ENCODE measurements around the gene NCOA3. TPM values are rescaled to one million over a fixed set of nuclear protein-coding genes. Genes with fewer than 3 reads are reported as not detected.
"Not testable (repeated sequence)": the region's sequence is repeated elsewhere in the genome, so short reads cannot be mapped to it uniquely, and the experiment has no call there.

The NCOA3 gene
- total RNA-seq, 2 experiments from 2014 or later = 76.4 to 83.4 TPM

DNA sequence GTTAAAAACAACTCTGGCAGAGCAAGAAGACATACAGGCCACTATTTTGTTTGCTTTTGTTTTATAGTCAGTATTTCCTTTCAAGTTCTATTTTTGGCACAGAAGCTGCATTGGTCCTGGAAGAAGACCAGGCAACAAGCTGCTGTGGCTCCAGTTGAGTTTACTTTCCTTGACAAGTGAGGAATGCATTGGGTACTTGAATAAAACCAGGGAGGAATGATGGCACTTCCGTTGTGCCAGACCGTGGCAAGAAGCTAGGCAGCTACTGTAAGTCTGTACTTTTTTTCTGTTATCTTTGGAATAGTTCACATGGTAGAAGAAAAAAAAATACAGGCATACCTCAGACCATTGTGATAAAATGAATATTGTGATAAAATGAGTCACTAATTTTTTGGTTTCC lies 66.3 kb downstream of the NCOA3 start:
- Mint-ChIP-seq H3K4me1 (peaks cover 60% of the 10 kb centered on the region), H3K36me3 (ENCODE audit: low read depth) (peaks cover 49% of the 10 kb centered on the region), H3K9me3 (ENCODE audit: low read depth) (peaks cover 3% of the 10 kb centered on the region), H3K4me3 (no peak overlapping the region), H3K27me3 (no peaks in the 10 kb centered on the region), H3K27ac (peak overlapping the region; percentile 88)
- CTCF ChIA-PET = interaction anchor here (1.5 to 1.6 kb wide), 2 partner anchors 17 to 53 kb away, joined by 6 read pairs; no protein-coding TSS in a partner anchor
- DNase-seq = no peak
- POLR2A ChIA-PET = no interaction called here
- ATAC-seq = no peak
- intact Hi-C loops (cut with DNase I, micrococcal nuclease) = no loop called here

DNA sequence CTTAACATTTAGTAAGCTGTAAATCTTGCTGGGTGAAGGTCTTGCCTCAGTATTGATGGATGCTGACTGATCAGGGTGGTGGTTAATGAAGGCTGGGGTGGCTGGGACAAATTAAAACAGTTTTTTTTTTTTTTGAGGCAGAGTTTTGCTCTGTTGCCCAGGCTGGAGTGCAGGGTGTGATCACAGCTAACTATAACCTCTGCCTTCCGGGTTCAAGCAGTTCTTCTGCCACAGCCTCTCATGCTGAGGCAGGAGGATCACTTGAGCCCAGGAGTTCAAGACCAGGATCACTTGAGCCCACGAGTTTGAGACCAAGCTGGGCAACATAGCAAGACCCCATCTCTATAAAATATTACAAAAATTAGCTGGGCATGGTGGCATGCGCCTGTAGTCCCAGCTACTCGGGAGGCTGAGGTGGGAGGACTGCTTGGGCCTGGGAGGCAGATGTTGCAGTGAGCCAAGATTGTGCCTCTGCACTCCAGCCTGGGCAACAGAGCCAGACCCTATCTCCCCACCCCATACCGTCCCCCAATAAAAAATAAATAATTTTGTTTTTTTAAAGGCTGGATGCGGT lies 67.2 kb downstream of the NCOA3 start:
- Mint-ChIP-seq H3K9me3 (ENCODE audit: low read depth) (peaks cover 3% of the 10 kb centered on the region), H3K4me3 (no peak overlapping the region), H3K27ac (peak overlapping the region; percentile 70), H3K36me3 (ENCODE audit: low read depth) (peaks cover 51% of the 10 kb centered on the region), H3K4me1 (peaks cover 63% of the 10 kb centered on the region), H3K27me3 (no peaks in the 10 kb centered on the region)
- ChIA-PET CTCF (interaction anchor here (0.6 to 1.6 kb wide), 3 partner anchors 36 to 1051 kb away, joined by 3 to 6 read pairs (median 5); no protein-coding TSS in a partner anchor), POLR2A (interaction anchor here (0.6 kb wide), 1 partner anchor 347 kb away, joined by 3 read pairs; no protein-coding TSS in a partner anchor)
- intact Hi-C loops (cut with DNase I, micrococcal nuclease) = no loop called here
- DNase-seq (no peak), ATAC-seq (no peak)

DNA sequence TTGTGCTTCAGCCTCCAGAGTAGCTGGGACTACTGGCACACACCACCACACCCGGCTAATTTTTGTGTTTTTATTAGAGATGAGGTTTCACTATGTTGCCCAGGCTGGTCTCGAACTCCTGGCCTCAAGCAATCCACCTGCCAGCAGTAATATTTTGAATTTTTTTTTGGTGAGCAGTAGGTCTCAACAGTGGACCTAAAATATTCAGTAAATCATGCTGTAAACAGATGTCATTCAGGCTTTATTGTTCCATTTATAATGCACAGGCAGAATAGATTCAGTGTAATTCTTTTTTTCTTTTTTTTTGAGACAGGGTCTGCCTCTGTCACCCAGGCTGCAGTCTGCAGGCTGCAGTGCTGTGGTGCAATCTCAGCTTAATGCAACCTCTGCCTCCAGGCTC lies 69.7 kb downstream of the NCOA3 start:
- ChIA-PET POLR2A (interaction anchor here (0.6 kb wide), 1 partner anchor 25 kb away, joined by 3 read pairs; no protein-coding TSS in a partner anchor), CTCF (interaction anchor here (0.7 to 1.3 kb wide), 2 partner anchors 41 to 68 kb away, joined by 3 read pairs; no protein-coding TSS in a partner anchor)
- Mint-ChIP-seq H3K36me3 (ENCODE audit: low read depth) (peaks cover 45% of the 10 kb centered on the region), H3K4me3 (no peak overlapping the region), H3K27me3 (no peaks in the 10 kb centered on the region), H3K4me1 (peaks cover 62% of the 10 kb centered on the region), H3K27ac (no peak overlapping the region), H3K9me3 (ENCODE audit: low read depth) (peaks cover 3% of the 10 kb centered on the region)
- ATAC-seq (no peak), DNase-seq (no peak)
- intact Hi-C loops (cut with DNase I, micrococcal nuclease) = no loop called here

DNA sequence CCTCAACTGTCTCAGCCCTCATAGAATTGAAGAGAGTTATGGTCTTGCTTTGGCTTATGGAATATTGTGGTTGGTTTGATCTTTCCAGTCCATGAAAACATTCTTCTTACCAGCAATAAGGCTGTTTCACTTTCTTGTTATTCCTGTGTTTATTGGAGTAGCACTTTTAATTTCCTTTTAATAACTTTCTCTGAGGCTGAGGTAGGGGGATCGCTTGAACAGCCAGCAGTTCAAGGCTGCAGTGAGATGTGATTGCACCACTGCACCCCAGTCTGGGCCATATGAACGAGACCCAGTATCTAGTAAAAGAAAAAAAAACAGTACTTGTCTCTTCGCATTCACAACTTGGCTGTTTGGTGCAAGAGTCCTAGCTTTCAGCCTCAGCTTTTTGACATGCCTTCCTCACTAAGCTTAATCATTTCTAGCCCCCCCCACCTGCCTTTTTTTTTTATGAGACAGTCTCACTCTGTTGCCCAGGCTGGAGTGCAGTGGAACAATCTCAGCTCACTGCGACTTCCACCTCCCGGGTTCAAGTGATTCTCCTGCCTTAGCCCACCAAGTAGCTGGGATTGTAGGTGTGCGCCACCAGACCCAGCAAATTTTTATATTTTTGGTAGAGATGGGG lies 70.5 kb downstream of the NCOA3 start:
- ATAC-seq (no peak), DNase-seq (no peak)
- Mint-ChIP-seq H3K9me3 (ENCODE audit: low read depth) (peaks cover 3% of the 10 kb centered on the region), H3K4me1 (peaks cover 65% of the 10 kb centered on the region), H3K36me3 (ENCODE audit: low read depth) (peaks cover 45% of the 10 kb centered on the region), H3K27me3 (no peaks in the 10 kb centered on the region), H3K4me3 (no peak overlapping the region), H3K27ac (peak overlapping the region; percentile 2)
- ChIA-PET POLR2A (interaction anchor here (0.6 kb wide), 1 partner anchor 24 kb away, joined by 3 read pairs; no protein-coding TSS in a partner anchor), CTCF (interaction anchor here (0.9 to 1.3 kb wide), 4 partner anchors 10 to 40 kb away, joined by 3 to 4 read pairs (median 3); no protein-coding TSS in a partner anchor)
- intact Hi-C loops (cut with DNase I, micrococcal nuclease) = no loop called here

DNA sequence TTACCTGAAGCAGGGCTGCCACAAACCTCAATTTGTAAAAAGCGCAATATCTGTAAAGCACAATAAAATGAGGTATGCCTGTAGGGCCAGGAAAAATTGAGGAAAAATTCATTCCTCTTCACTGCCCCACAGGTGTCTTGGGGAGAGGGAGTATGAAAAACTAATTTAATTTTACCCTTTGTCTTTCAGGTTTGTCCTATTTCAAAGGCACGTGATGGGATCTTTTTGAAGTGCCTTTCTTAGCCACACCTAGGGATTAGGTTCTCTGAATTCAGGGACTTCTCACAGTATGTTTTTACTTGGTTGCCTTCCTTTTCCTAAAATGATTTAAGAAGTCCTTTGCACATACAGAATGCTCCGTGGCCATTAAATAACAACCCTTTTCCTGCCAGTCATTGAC lies 71.9 kb downstream of the NCOA3 start:
- Mint-ChIP-seq H3K4me3 (no peak overlapping the region), H3K4me1 (peaks cover 61% of the 10 kb centered on the region), H3K27me3 (no peaks in the 10 kb centered on the region), H3K36me3 (ENCODE audit: low read depth) (peaks cover 38% of the 10 kb centered on the region), H3K27ac (peak overlapping the region; percentile 11), H3K9me3 (ENCODE audit: low read depth) (peaks cover 3% of the 10 kb centered on the region)
- intact Hi-C loops (cut with DNase I, micrococcal nuclease) = no loop called here
- CTCF ChIA-PET = interaction anchor here (0.7 to 1.3 kb wide), 2 partner anchors 17 to 32 kb away, joined by 3 to 4 read pairs; no protein-coding TSS in a partner anchor
- ATAC-seq (no peak), DNase-seq (no peak)
- POLR2A ChIA-PET = no interaction called here

DNA sequence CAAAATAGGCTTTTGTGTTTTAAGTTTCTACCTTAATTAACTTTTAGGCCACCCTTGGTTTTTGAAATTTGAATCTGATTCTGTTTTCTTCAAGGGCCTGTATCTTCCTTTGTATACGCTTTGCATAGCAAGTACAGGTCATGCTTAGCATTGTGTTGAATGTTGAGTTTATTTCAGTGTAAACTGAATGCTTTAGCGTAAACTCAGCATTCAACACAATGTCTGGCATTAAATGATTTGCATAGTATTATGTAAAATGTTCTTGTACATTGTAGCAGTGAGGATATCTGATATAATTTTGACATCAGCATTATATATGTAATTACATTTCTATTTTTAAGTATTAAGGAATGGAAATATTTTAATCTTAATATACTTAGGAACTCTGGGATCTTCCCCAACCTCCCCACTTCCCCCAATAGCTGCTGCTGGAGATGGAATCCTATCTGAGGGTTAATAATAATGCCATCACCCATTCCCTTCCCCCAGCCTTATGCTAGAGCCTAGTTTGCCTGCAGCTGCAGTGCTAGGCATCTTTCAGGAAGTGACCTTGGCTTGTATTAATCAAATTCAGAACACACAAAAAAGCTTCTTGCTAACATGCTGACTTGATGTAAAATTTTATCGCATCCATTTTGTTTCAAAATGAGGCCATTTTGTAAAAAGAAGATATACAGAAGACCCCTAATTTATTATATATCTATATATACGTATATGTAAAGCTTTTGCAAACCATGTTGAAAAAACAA lies 73.1 kb downstream of the NCOA3 start:
- intact Hi-C loops (cut with DNase I, micrococcal nuclease) = no loop called here

DNA sequence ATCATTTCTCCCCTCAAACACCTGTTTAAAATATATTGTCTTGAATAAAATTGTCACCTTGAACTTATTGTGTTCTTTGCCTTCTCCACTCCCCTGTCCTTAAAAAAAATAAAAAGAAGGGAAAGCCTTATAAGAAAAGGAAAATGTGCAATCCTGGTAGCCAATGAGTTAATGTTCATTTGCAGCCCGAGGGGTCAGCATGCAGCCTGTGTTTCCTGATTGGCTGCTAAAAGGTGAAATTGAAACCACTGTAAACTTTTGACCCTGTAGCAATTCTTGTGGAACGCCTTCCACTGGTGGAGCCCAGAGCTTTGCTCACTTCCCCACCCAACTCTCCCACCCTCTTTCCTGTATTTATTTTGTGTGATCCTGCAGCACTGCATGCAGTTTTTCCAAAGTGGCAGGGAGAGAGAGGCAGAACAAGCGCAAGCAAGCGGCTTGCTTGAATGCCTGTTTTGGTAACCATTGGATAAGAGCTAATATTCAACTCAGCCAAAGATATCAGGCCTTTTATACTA lies 74.9 kb downstream of the NCOA3 start:
- no peaks in the 10 kb centered on the region for H3K9me3 Mint-ChIP-seq (ENCODE audit: low read depth)
- POLR2A ChIA-PET = no interaction called here
- peak overlapping the region; percentile 49 for H3K27ac Mint-ChIP-seq
- no peak for ATAC-seq
- CTCF ChIA-PET = interaction anchor here (1.0 to 1.4 kb wide), 5 partner anchors 9 to 303 kb away, joined by 3 to 5 read pairs (median 4); no protein-coding TSS in a partner anchor
- DNase-seq = no peak
- H3K27me3 Mint-ChIP-seq = no peaks in the 10 kb centered on the region
- H3K36me3 Mint-ChIP-seq (ENCODE audit: low read depth) = peaks cover 25% of the 10 kb centered on the region
- intact Hi-C loops (cut with DNase I, micrococcal nuclease) = no loop called here
- H3K4me1 Mint-ChIP-seq = peaks cover 77% of the 10 kb centered on the region
- H3K4me3 Mint-ChIP-seq = no peak overlapping the region

More for the DNA sequence above, 73.1 kb downstream of the NCOA3 start:
- ATAC-seq = peak; percentile 33
- Mint-ChIP-seq H3K4me1 (peaks cover 71% of the 10 kb centered on the region), H3K27ac (no peak overlapping the region), H3K4me3 (no peak overlapping the region), H3K36me3 (ENCODE audit: low read depth) (peaks cover 40% of the 10 kb centered on the region), H3K27me3 (no peaks in the 10 kb centered on the region), H3K9me3 (ENCODE audit: low read depth) (peaks cover 3% of the 10 kb centered on the region)
- no peak for DNase-seq
- POLR2A ChIA-PET = interaction anchor here (0.9 kb wide), 1 partner anchor 39 kb away, joined by 3 read pairs; no protein-coding TSS in a partner anchor
- CTCF ChIA-PET = interaction anchor here (0.6 to 1.3 kb wide), 2 partner anchors 9 to 706 kb away, joined by 3 to 5 read pairs; no protein-coding TSS in a partner anchor

DNA sequence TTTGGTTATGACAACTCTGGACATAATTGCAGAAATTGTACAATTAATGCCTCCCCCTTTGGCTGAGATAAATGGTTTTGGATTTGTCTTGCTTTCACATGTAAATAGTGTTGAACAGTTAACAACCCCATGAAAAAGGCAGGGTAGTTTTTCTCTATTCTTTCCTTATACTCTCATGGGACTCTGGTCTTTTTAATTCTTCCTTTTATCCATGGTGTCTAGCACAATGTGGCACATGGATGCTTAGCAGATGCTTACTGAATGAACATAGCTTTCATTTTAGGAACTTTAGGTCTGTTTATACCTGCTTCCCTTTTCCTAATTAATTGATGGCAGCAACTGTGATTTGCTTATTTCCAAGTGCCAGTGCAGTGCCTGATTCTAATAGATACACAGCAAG lies 75.6 kb downstream of the NCOA3 start:
- ATAC-seq (no peak), DNase-seq (no peak)
- Mint-ChIP-seq H3K4me3 (no peak overlapping the region), H3K9me3 (ENCODE audit: low read depth) (no peaks in the 10 kb centered on the region), H3K36me3 (ENCODE audit: low read depth) (peaks cover 23% of the 10 kb centered on the region), H3K27me3 (no peaks in the 10 kb centered on the region), H3K27ac (peak overlapping the region; percentile 49), H3K4me1 (peaks cover 71% of the 10 kb centered on the region)
- intact Hi-C loops (cut with DNase I, micrococcal nuclease) = no loop called here
- ChIA-PET POLR2A (no interaction called here), CTCF (interaction anchor here (1.0 to 1.6 kb wide), 6 partner anchors 8 to 304 kb away, joined by 3 to 5 read pairs (median 4); no protein-coding TSS in a partner anchor)

DNA sequence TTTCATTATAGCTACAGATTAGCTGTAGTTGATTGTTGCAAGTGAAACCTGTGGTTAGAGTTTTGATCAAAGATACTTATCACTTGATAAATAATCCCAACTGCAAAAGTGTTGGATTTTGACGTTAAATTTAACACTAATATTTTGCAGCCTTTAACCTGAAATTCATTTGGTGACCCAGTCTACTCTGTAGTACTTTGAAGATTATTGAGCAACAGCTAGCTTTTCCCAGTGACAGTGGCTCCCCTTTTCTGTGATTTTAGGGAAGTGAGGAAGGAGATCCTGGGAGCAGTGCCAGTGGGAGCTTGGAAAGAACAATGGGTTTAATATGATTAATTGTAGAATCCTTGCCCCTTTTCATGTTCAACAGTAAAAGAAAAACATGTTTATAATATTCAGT lies 76.9 kb downstream of the NCOA3 start:
- DNase-seq (no peak), ATAC-seq (no peak)
- Mint-ChIP-seq H3K27me3 (no peaks in the 10 kb centered on the region), H3K9me3 (ENCODE audit: low read depth) (no peaks in the 10 kb centered on the region), H3K27ac (no peak overlapping the region), H3K36me3 (ENCODE audit: low read depth) (peaks cover 19% of the 10 kb centered on the region), H3K4me1 (peaks cover 60% of the 10 kb centered on the region), H3K4me3 (no peak overlapping the region)
- ChIA-PET CTCF (interaction anchor here (1.6 kb wide), 1 partner anchor 195 kb away, joined by 4 read pairs; no protein-coding TSS in a partner anchor), POLR2A (no interaction called here)
- intact Hi-C loops (cut with DNase I, micrococcal nuclease) = no loop called here

DNA sequence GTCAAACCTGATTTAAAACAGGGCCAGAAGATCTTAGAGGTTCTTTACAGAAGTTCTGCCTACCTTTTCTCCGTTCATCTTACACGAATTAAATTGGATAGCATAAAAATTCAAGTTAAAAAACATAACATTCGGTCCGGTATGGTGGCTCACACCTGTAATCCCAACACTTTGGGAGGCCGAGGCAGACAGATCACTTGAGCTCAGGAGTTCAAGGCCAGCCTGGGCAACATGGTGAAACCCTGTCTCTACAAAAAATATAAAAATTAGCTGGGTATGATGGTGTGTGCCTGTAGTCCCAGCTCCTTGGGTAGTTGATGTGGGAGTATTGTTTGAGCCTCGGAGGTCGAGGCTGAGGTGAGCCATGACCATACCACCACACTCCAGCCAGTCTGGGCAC lies 79.0 kb downstream of the NCOA3 start:
- CTCF ChIA-PET = interaction anchor here (1.0 kb wide), 1 partner anchor 77 kb away, joined by 3 read pairs; no protein-coding TSS in a partner anchor
- intact Hi-C loops (cut with DNase I, micrococcal nuclease); POLR2A ChIA-PET; ATAC-seq; H3K9me3 Mint-ChIP-seq (ENCODE audit: low read depth); H3K4me3 Mint-ChIP-seq; DNase-seq; H3K27me3 Mint-ChIP-seq: not testable (repeated sequence)
- Mint-ChIP-seq H3K36me3 (ENCODE audit: low read depth) (peaks cover 29% of the 10 kb centered on the region), H3K4me1 (peaks cover 56% of the 10 kb centered on the region), H3K27ac (peak overlapping the region; percentile 47)

DNA sequence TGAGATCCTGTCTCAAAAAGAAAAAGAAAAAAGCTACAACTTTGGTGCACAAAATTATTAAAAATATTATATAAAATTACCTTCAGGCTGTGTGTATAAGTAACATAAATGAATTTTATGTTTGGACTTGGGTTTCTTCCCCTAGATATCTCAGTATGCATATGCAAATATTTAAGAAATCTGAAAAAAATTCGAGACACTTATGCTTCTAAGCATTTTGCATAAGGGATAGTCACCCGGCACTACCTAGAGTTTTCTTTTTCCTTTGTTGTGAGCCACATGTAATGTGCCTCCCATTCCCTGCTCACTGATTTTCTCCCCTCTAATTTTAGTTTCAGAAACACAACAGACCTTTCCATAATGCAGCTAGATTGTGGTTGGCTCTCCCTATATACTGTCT lies 79.4 kb downstream of the NCOA3 start:
- intact Hi-C loops (cut with DNase I, micrococcal nuclease) = no loop called here
- DNase-seq (no peak), ATAC-seq (no peak)
- Mint-ChIP-seq H3K27ac (peak overlapping the region; percentile 27), H3K4me1 (peaks cover 52% of the 10 kb centered on the region), H3K9me3 (ENCODE audit: low read depth) (no peaks in the 10 kb centered on the region), H3K27me3 (no peaks in the 10 kb centered on the region), H3K36me3 (ENCODE audit: low read depth) (peaks cover 33% of the 10 kb centered on the region), H3K4me3 (no peak overlapping the region)
- ChIA-PET CTCF (interaction anchor here (1.0 kb wide), 1 partner anchor 78 kb away, joined by 3 read pairs; no protein-coding TSS in a partner anchor), POLR2A (no interaction called here)

Measured in activated CD4-positive, alpha-beta T cell treated with anti-CD3 and anti-CD28 coated beads for 36 hours (primary cell).